ENCODE data around the gene OR4K13.

Gene OR4K13, protein sequence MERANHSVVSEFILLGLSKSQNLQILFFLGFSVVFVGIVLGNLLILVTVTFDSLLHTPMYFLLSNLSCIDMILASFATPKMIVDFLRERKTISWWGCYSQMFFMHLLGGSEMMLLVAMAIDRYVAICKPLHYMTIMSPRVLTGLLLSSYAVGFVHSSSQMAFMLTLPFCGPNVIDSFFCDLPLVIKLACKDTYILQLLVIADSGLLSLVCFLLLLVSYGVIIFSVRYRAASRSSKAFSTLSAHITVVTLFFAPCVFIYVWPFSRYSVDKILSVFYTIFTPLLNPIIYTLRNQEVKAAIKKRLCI

DNA sequence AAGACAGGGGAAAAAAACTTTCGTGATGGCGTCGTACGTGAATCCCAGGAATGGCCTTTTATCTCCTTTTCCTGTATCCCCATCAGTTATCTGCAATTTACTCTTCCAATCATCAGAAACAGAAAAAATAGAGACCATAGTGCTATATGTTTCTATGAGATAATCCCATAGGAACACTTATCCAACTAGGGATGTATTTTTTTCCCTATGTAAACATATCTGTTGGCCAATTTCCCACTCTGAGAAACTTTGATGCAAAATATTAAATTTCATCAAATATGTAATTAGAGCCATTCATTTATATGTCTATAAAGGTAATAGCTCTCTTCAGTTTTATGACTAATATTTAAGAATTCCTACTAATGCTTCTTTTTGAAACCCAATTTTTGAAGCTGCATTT, at the start of gene OR4K13:
Gene OR4K13 (minus strand): TSS at position 101 of the 400 bp plus-strand sequence. CDS start 1,280 bp downstream, outside the sequence.
- no peak for DNase-seq

DNA sequence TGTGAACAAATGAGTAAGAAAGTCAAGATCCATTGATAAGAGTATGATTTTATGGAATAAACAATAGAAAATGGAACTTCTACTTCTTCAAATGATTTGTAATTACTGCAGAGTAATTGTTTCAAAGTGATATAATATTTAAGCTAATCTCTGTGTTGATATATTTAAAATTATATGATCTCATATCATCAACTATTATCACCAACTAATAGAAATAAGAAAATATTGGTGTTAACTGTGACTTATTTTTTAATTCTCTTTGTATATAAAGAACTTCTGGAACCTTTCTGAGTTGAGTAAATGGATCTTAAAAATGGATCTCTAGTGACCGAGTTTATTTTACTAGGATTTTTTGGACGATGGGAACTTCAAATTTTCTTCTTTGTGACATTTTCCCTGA, 23.9 kb upstream of the OR4K13 start, which contains the start of gene OR4L1:
Gene OR4L1 (plus strand): TSS at position 301 of the 400 bp plus-strand sequence. CDS start 0 bp downstream, at position 301.
- DNase-seq, result no peak

DNA sequence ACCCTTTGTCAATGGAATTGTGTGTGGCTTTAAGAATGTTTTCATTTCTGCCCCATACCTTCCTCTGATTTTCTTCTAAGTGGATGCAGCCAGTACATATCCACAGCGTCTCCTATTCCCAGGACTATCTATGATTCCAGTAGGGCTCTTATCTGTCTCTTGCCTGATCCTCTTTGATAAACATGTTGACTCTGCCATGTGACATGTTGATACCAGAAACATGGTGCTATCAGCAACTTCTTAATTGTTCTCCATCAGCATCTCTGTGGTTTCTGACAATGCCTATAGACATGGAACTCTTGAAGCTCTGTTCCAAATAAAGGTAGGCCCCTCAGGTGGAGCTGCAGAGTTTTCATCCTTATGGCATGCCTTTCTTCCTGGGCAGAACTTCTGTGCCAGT, 12.4 kb upstream of the OR4K13 start:
- no peak for DNase-seq

DNA sequence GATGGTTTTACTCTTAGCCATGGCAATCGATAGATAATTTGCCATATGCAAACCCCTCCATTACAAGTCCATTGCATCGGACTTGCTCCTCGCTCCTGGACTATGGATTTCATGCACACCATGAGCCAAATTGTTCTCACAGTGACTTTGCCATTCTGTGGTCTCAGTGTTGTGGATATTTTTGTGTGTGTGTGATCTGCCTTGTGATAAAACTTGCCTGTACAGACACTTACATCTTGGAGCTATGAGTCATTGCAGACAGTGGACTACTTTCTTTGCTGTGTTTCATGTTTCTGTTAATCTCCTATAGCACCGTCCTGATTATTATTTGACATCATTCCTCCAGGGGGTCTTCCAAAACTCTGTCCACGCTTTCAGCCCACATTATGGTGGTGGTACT, 8.4 kb upstream of the OR4K13 start:
- DNase-seq, result no peak

DNA sequence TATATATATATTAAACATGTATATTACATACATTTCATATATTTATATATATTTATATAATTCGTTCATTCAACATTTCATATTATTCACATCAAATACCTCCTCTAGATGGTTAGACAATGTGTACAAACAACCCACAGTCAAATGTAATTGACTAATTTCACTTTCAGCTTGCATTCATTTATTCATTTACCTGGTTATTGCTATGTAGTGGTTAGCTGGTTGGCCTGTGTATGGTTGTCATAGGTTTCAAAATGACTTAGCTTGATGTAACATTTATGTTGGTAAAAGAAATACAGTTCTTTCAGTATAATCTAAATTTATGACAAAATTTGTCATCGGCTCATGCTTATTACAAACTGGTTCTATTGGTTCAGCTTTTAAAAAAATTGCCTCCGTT, 389 bp downstream of the OR4K13 start:
- DNase-seq, result no peak

DNA sequence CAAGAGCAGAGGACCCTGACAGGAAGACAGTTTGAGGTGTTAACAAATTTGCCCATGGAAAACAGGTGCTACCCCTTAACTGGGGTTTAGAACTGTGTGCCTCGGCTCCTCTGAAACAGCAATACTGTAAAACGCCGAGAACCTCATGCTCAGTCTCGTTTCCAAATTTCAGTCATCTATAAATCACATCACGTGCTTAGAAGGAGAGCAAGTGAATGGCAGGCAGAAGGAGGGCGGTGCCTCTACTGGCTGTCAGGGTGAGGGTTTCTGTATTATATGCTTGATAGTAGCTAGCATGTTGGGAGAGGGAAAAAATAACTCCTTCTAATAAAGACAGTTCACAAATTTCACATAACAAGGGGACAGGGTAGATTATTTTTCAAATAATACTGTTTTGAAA, 4.8 kb downstream of the OR4K13 start:
- no peak for DNase-seq

DNA sequence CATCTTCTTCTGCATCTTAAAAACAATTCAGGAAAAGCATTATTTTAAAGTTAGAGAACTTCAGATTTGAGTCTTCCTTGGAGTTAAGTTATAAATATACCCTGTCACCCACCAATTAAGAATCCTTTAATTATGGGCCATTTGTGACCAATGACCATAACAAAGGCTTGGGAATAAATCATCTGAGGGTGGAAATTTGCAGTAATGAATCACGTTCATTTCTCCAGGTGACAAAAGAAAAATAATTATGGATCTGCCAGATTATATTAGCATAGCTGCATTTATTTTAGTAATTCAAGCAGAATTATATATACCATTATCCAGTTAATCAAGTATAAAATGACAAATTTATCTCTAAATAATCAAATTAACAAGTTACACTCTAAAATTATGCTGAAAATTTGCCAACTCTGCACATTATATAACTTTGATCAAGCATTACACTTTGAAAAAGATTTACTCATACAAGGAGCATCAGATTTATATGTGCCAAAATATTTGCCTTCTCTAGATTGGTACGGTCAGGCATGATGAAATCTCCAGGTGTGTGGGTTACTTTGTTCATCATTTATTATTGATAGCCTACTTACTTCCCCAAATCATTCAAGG, 16.5 kb downstream of the OR4K13 start, which contains the start of gene OR4K14:
Gene OR4K14 (minus strand): TSS at position 51 of the 609 bp plus-strand sequence. CDS start 4,114 bp downstream, outside the sequence.
- DNase-seq, result no peak

DNA sequence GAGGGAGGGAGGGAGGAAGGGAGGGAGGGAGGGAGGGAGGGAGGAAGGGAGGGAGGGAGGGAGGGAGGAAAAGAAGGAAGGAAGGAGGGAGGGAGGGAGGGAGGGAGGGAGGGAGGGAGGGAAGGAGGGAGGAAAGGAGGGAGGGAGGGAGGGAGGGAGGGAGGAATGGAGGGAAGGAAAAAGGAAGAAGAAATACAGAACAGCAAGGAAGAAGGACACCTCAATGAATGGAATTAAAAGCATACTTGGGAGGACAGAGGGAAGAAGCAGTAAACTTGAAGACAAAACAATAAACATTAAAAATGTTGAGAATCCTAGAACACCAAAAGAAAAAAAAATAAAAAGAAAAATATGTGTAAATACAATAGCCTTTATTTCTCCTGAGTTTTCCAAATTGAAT, 27.7 kb downstream of the OR4K13 start:
- DNase-seq, result no peak

DNA sequence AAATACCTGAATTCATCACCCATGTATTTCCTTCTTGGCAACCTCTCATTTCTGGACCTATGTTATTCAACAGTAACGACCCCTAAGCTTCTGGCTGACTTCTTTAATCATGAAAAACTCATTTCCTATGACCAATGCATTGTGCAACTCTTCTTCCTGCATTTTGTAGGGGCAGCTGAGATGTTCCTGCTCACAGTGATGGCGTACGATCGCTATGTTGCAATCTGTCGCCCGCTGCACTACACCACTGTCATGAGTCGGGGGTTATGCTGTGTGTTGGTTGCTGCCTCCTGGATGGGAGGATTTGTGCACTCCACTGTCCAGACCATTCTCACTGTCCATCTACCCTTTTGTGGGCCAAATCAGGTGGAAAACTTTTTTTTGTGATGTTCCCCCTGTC, 33.5 kb downstream of the OR4K13 start:
- DNase-seq, result no peak

DNA sequence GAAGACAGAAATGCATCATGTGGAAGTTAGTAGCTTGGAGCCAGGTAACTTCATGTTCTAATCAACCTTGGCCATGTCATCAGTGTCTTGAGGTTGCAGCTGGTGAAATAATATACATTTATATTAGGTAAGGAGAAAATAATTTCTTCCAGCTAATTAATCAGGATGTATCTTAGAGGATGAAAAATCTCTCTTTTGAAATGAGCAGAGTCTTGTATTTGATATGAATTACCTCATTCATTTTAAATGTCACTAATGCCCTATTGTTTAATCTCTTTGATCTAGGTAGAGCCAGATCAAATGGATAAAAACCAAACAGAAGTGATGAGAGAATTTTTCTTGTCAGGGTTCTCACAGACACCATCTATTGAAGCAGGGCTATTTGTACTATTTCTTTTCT, 34.0 kb downstream of the OR4K13 start, which contains the start of gene OR4Q2:
Gene OR4Q2 (plus strand): TSS at position 301 of the 400 bp plus-strand sequence.
- no peak for DNase-seq

DNA sequence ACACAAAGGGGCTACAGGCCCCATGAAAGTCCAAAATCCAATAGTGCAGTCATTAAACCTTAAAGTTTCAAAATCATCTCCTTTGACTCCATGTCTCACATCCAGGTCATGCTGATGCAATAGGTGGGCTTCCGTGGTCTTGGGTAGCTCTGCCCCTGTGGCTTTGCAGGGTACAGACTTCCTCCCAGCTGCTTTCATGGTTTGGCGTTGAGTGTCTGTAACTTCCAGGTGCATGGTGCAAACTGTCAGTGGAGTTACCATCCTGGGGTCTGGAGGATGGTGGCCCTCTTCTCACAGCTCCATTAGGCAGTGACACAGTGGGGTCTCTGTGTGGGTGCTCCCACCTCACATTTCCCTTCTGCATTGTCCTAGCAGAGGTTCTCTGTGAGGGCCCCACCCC, 42.4 kb downstream of the OR4K13 start:
- no peak for DNase-seq
